NCI-H2107 treated with DMSO at 0.1 percent for 48 hours (cell line): ENCODE data around the gene FOXF2.

Experiments used
- DNase-seq: peaks from one replicate; lab custom pipeline; 2025; ENCODE audit not compliant: unreplicated experiment; lab: John Stamatoyannopoulos, UW

Gene FOXF2

DNA sequence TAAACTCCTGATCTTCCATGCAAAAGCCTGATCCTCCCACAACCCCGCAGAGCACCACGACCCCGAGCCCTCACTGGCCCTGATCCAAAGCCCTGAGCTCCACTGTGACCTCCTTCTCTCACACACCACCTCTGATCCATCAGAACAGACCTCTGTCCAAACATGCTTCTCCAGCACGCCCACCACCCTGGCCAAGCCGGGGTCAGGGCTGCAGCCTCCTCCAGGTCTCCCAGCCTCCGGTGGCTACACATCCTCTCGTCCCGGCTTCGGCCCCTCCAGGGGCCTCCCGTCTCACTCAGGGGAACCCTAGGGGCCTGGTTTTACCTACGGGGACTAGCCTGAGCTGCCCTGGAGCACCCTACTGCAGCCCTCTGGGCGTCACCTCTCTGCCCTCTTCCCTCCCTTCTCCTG lies 49.1 kb downstream of the FOXF2 start:
- no peak for DNase-seq

DNA sequence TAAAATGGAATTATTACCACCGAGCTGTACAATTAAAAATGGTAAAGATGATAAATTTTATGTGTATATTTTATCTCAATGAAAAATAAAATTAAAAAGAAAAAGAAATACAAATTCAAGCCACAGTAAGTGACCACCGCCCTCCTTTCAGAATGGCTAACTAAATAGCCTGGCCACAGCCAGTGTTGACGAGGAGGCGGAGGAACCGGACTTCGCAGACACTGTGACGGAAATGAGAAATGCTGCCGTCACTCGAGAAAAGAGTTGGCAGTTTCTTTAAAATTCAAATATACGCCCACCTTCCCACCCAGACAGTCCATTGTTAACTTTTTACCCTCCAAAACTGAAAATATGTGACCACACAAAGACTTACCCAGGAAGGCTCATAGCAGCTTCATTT lies 50.0 kb downstream of the FOXF2 start:
- DNase-seq: no peak

DNA sequence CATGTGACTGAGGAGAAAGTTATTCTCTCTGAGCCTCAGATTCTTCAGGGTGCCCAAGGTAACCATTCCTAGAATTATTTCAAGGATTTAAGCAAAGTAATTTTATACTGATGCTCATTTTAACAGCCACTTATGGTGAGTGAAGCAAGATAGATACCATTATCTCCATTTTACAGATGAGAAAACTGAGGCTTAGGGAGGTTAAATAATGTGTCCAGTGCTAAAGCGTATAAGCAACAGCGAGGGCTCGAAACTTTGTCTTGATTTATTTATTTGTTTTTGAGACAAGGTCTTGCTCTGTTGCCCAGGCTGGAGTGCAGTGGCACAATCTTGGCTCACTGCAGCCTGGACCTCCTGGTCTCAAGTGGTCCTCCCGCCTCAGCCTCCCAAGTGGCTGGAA lies 53.6 kb downstream of the FOXF2 start:
- DNase-seq: no peak
